Epidermal melanocyte (primary cell): ENCODE results near the gene FLT3.
"Not testable (repeated sequence)": the region's sequence is repeated elsewhere in the genome, so short reads cannot be mapped to it uniquely, and the experiment has no call there.

Experiments
- DNase-seq: peaks from one replicate; pipeline ENCODE4 v3.0.0; 2011; ENCODE audit warnings: low spot score; ENCODE audit not compliant: insufficient read length

FLT3 gene

DNA sequence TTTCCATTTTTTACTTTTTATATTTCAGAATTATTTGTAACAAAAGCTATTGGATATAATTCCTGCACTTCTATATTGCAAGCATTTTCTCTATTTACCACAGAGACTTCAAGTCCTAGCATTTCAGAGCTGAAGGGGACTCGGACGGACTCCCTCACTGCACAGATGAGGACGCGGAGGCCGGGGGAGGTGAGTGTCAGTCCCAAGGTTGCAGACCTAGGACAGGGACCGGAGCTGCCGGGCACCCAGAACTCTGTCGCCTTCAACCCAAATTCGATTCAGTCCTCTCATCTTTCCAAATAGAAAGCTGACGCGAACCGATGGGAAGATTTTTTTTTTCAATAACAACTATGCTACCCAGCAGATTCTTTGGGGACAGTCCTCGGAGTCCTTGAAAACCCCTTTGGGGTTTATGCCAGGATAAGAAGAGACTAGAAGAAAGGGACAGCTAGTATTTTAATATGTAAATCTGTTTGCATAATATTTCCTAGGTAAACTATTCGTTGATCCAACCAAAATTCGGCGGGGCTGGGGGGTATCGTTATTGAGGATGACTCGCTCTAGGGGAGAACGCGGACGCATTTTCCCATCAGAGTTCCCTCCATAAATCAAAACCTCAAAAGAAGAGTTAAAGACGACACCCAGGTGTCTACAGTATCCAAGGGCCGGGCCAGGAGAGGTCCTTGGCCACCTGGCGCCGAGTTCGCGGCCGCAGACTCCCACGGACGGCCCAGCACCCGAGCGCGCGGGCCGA is 803 bp downstream of the FLT3 start:
- no peak for DNase-seq

DNA sequence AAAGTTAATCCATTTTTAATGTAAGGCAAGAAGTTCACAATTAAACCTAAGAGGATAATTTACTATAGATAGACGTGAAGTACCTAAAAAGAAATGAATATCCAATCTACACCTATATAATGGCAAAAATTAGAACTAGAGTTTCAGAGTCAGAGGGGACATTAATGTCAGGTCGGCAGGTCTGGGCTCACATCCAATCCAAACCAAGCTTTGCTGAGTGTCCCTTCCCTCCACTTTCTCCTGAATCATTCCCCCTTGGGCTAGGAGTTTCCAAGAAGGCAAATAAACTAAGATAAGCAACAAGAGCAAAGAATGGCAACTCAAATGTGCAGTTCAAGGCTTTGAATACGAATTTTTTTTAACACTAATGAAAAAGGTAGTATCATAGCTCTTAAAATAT is 2.9 kb downstream of the FLT3 start:
- DNase-seq, result no peak

DNA sequence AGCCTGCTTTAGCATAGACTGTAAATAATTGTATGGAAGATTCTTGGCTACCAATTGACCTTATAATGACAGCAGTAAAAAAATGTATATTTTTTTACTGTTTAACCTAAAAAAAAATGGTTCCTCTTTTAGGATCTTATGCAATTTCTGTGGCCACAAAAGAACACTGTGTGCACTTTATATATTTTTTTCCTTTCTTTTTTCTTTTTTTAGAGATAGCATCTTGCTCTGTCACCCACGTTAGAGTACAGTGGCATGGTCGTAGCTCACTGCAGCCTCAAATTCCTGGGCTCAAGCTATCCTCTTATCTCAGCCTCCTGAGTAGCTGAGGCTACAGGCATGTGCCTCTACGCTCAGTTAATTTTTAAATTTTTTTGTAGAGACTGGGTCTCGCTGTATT is 6.1 kb downstream of the FLT3 start:
- no peak for DNase-seq

DNA sequence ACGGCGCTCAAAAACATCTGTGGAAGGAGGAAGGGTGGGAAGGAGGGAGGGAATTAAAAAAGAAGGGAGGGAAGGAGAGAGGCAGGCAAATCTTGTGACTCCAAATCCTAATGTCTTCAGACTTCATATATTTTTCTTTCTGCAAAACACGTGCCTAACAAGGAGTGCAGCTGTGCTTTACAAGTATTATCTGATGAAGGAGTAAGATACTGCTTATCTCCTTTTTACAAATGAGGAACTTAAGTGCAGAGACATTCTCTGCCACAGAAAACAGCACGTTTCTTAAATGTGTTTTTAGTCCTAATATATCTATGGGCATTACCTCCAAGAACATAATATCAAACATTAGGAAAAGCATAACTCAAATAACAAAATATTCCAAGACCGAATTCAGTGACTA is 6.5 kb downstream of the FLT3 start:
- DNase-seq, result no peak

DNA sequence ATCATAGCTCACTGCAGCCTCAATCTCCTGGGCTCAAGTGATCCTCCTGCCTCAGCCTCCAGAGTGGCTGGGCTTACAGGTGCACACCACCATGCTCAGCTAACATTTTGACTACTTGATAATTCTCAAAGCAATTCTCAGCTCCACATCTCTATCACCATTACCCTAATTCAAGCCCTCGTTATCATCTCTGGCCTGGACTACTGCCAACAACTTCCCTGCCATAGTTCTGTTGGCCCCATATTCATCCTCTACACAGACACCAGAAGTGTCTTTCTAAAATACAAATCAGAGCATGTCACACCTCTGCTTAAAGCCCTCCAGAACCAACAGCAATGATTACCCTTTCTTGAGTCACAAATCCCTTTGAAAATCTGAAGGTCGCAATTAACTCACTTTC is 7.9 kb downstream of the FLT3 start:
- DNase-seq, result no peak

DNA sequence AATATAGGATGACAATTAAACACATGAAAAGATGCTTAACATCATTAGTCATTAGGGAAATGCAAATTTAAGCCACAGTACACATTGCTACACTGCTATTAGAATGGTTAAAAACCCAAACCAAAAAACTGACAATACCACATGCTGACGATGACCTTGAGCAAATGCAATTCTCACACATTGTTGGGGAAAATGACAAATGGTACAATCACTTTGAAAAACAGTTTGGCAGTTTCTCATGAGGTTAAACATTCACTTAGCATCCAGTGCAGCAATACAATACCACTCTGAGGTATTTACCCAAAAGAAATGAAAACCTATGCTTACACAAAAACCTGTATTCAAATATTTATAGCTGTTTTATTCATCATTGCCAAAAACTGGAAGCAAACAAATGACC is 11.3 kb downstream of the FLT3 start:
- no peak for DNase-seq

DNA sequence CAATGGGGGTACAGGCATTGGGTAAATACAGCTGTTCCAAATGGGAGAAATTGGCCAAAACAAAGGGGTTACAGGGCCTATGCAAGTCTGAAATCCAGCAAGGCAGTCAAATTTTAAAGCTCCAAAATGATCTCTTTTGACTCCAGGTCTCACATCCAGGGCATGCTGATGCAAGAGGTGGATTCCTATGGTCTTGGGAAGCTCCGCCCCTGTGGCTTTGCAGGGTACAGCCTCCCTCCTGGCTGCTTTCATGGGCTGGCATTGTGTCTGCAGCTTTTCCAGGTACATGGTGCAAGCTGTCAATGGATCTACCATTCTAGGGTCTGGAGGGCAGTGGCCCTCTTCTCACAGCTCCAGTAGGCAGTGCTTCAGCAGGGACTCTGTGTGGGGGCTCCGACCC is 22.6 kb downstream of the FLT3 start:
- not testable (repeated sequence) for DNase-seq

DNA sequence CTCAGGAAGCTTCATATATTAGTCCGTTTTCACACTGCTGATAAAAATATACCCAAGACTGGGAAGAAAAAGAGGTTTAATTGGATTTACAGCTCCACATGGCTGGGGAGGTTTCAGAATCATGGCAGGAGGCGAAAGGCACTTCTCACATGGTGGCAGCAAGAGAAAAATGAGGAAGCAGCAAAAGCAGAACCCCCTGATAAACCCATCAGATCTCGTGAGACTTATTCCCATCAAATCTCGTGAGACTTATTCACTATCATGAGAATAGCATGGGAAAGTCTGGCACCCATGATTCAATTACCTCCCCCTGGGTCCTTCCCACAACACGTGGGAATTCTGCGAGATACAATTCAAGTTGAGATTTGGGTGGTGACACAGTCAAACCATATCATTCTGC is 23.1 kb downstream of the FLT3 start:
- DNase-seq, result no peak

DNA sequence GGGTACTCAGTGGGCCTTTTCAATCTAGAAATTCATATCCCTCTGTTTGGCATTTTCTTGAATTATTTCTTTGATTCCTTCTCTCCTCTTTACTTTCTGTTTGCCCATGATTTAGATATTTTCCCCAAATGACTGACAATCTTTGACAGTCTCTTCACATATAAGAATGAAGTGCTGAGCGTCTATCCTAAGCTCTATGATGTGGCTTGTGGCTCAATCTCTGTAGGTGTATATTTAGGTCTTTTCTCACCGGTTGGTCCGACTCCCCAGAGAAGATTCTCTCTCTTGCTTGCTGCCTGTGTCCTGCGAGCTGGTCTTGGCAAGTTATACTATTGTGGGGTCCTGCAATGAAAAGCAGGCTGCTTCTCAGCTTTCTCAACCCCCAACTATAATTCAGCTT is 29.0 kb downstream of the FLT3 start:
- DNase-seq, result no peak

DNA sequence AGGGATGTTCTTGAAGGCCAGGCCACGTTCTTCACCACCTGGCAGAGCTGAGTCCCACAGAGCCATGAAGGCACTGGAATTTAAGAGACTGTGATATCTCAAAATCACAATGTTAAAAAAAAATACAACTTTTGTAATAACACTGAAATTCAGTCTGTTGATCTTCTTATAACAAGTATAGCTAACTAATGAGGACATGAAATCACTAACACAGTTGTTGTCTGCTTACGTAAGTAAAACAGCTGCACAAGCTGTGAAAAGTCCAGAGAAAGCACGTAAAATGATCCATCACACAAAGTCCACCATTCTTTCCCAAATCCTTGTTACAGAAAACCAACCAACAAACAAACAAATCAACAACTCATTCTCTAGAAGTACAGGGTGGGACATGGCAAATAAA is 32.9 kb downstream of the FLT3 start:
- no peak for DNase-seq

DNA sequence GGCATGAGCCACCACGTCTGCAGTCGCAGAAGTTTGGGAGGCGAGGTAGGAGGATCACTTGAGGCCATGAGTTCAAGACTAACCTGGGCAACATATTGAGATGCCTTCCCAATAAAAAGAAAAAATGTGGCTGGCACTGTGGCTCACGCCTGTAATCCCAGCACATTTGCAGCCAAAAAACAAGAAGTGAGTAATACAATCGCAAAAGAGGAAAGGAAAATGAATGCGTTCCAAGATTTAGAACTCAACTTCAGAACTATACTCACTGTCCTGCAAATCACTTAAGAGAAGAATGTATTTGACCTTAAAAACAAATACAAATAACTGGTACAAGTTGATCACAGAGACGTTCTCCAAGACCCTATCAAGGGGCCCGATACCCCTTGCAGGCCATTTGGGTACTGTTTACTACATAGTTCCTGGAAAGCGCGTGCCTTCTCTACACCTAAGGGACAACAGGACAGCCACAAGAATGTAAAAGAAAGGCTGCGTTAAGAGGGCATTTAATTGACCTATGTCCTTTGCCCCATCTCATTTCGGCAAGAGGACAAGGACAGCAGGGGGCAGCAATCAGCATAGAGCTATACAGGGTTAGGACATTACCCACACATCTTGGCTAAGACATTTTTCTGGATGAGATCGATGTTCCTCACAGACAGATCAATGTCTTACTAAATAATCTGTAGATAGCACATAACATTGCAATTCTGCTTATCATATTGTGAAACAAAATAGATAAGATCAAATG is 41.3 kb downstream of the FLT3 start:
- DNase-seq, result no peak

DNA sequence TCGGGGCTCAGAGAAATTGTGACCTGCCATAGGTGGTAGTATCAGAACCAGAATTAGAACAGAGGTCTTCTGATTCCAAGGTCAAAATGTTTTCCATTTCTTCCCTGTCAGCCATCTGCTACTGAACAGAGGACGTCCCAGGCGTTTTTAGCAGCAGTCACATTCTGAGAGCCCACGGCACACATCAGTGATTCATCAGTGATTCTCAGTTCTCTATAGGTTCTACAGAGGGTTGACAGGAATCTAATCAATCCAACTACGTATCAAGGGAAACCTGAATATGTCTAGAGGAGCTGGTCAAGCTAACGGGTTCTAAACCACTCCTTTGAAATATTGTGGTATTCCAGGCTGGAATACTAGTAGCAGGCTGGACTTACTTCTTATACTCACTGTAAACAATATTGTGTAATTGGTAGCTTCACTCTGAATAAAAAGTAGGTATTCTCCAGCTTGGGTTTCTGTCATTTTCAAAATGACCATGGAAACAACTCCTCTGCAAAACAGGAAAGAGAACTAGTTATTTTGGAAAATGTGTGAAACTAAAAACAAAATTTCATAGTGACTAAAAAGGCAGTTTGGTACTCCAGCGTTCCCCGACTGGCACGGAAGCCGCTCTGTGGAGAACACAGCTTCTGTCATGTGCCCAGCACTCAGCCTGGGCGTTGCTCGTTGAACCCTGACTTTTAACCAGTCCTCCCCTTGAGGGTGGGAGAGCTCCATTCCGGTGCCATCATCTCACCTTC is 43.2 kb downstream of the FLT3 start:
- DNase-seq, result no peak

DNA sequence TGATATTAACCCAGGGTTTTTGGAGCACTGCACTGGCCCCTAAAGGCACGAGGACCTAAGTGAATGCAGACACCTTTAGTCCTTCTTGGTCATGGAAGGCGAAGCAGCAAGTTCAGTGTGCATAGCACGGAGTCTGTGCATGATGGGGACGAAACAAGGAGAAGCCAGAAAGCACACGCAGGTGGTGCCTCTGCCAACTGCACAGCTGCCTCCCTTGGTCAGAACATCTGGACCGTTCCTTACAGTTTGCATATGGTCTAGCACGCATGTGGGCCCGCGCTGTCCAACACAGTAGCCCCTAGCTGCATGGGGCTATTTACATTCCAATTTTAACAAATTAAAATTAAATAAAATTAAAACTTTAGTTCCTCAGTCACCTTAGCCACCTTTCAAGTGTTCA is 44.0 kb downstream of the FLT3 start:
- DNase-seq, result no peak

DNA sequence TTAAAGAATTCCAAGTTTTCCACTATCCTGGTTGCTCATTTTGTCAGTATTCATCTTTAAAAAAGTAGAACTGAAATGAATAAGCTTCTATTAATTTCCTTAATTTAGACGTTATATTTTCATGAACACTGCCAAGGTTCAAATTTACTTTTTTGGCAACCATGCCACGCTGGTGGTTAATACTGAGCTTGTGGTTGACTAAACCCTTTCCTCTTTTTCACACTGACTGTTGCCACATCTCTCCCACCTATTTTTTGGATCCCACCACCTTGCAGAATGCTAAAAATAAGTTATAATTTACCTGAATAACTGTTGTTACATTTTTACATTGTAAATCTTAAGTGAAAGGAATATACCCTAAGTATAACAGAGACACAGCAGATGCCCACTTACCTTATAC is 45.0 kb downstream of the FLT3 start:
- DNase-seq, result no peak

DNA sequence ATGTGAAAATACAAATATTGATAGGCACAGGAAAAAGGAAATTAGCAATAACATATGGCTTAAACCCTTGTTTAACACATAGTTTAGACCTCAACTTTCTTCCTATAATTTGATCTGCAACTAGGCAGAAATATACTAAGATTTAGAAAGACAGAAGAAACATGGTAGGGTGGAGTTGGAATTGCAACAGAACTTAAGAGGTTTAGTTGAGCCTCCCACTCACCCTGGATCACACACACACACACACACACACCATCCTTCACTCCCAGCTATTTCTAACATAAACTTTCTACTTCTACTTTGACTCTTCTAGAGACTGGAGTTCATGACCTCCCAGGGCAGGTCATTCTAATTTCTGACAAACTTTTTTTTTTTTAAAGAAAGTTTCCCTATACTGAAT is 47.4 kb downstream of the FLT3 start:
- no peak for DNase-seq

DNA sequence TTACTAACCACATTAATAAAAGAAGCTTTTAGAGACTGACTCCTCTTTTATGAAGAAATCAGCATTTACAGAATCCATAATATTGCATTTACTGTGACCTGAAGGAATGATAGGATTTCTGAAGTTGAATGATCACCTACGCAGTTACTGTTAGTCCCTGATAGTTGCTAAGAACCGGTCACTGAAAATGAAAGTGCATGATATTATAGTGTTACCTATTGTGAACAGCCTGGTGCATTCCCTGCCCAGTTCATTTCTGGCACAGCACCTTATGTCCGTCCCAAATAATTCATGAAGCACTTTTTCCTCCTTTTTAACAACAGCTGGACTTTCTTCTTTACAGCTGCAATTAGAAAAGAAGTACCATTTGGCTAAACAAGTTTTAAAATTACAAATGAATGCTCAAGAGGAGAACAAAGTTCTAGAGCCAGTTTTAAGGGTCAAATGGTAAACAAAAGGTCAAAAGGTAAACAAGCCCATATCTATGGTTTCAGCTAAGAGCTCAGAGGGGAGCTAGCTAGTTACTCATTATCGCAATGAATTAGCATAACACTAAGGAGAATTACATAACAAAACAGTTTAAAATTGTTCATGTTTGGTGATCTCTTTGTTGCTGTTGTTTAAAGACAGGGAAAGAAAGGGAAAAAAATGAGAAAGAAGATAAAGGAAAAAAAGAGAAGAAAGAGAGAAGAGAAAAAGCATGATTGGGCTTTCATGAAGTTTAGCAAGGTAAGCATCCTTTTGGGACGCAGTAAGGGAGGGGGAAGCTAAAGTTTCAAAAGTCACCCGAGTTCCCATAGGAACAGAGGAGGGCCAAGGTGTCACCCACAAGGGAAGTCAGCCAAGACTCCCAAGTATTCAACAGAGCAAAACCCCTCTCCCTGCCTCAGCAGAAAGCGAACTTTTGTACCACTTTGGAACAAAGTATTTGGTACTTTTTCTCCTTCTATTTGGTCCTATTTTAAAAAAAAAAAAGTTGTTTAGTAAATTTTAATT is 50.2 kb downstream of the FLT3 start:
- no peak for DNase-seq

DNA sequence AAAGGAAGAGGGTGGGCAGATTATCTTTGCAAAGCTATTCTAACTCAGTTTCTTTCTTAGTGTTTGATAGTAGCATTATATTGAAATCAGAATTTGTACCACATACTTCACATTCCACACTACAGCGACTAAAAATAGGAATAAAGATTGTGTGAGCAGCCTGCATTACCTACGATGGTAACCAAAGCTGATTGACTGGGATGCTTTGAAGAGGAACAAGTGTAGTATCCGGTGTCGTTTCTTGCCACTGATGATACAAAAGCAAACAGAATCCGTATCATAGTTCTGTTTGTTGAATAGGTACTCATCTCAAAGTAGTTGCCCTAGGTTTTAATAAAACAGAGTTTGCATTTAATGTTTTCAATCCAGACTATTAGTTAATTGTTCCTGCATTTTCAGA is 51.2 kb downstream of the FLT3 start:
- DNase-seq, result no peak

DNA sequence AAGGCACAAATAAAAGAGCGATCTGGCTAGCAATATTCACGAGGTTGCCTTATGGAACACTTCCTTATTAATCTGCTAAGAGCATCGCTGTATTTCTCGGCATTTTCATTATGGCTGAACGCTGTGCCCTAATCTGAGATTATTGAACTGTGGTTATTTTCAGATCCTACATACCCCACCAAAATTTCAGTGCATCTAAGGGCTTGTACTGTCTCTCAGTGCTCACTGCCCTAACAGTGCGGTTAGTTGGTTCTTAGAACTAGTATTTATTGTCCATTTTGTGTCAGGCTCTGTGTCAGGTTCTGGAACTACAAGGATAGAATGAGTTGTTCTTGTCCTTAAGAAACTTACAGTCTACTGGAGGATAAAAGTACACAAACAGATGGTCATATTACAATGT is 51.6 kb downstream of the FLT3 start:
- DNase-seq, result no peak

DNA sequence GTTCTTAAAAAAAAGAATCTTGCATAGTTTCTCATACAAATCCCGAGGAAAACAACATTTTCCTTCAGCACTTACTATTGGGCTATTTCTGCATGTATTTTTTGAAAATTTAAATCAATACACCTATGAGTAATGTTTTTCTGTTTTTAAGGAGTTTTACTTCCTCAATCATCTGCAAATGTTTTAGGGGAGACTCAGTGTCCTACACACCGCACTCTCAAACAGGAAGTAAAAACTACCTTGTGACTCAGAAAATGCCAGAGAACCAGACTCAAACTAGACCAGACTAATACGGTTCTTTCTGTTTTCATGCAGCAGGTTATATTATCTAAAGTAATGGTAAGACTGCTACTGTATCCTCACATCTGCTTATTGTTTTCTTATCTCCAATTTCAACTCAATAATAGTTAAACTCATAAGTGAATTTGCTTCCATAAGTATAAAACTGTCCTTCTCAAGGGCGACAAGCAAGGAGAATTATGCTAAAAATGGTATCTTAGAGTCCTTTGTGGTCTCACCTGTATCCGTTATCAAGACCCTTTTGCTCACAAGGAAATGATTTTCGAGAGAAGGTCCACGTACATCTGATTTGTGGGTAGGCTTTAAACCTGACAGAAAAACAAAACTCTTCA is 52.5 kb downstream of the FLT3 start:
- no peak for DNase-seq

DNA sequence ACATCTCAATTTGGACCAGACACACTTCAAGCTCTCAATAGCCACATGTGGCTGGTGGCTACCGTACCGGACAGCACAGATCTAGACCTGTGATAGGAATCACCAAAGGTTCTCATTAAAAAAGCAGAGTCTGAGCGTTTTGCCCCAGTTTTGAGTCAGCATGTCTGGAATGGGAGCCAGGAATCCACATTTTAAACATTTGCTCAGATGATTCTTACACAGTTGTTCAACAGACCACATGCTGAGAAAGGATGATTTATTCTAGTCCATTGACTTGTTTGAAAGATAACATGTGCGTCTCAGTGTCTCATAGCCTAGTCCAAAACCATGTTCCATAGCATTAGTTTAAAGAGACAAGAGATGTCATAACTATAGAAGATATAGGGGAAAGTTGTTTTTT is 53.4 kb downstream of the FLT3 start:
- no peak for DNase-seq

DNA sequence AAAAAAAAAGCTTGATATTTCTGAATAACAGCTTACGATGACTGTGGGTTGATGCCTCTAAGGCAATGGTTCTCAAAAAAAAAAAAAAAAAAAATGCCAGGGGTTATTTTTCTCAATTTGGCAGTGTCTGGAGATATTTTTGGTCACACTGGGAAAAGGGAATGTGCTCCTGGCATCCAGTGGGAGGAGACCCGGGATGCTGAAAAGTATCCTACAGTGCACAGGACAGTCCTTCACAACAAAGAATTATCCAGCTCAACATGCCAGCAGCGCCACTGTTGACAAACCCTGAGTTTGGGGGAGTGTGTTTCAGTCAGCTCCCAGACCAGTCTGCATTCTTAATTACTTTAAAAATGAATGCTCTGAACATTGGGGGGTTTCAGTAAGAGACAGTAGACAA is 54.5 kb downstream of the FLT3 start:
- DNase-seq, result no peak
